ENCODE results near the gene MILR1. TPM values are rescaled to one million over a fixed set of nuclear protein-coding genes. Genes with fewer than 3 reads are reported as not detected.
A peak's percentile ranks its signal among the peaks of the same experiment; 100 is the strongest.

The MILR1 gene
- total and polyA plus RNA-seq, 4 donors = 1.2 to 3.8 (median 1.9) TPM

DNA sequence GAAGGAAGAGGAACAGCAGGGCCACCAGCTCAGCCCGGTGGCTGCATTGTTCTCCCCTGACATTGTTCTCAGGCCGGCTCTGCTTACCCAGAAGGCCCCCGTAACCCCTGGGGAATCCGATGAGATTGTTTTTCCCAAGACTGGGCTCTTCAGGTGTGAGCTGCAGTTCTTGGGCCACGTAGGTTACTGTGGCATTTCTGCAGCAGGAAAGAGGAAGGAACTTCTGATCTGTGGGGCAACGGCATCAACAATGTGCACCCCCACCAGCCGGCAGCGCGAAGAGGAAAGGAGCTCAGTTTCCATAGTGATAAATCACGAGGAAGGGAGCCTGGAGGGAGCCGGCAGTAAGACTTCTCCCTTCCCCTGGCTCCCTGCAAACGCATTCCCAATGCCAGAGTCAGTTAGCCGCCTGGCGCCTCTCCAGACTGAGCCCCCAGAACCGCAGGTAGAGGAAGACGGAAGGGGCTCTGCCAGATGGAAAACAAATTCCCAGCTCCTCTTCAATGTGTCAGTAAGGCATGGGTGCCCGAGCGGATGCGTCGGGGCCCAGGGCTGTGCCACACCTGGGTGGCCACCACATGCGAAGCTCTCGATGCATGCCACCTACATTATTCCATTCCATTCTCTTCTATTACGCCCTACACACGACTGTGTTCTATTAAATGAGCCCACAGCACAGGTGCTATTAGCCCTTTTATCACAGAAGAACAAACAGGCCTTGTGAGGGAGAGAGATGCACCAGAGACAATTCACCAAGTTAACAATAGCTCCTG is 36.7 kb upstream of the MILR1 start:
- TF ChIP-seq RAD21 (IDR thresholded peaks at IDR 0.05) (no peak), FOXA2 (IDR thresholded peaks at IDR 0.05) (no peak), NR2F2 (IDR thresholded peaks at IDR 0.05) (no peak), JUND (IDR thresholded peaks at IDR 0.05) (no peak), SP1 (IDR thresholded peaks at IDR 0.05) (no peak), HNF4G (IDR thresholded peaks at IDR 0.05) (no peak), GABPA (IDR thresholded peaks at IDR 0.05 in 1 of 2, conservative IDR thresholded peaks at IDR 0.05 in 1 of 2) (no peak), EGR1 (IDR thresholded peaks at IDR 0.05; ENCODE audit: low read depth in 2 of 2) (no peak), FOXA1 (IDR thresholded peaks at IDR 0.05) (no peak), RXRA (IDR thresholded peaks at IDR 0.05) (no peak), YY1 (IDR thresholded peaks at IDR 0.05) (no peak), HNF4A (conservative IDR thresholded peaks at IDR 0.05) (no peak)
- TF ChIP-seq, protein P1, sequence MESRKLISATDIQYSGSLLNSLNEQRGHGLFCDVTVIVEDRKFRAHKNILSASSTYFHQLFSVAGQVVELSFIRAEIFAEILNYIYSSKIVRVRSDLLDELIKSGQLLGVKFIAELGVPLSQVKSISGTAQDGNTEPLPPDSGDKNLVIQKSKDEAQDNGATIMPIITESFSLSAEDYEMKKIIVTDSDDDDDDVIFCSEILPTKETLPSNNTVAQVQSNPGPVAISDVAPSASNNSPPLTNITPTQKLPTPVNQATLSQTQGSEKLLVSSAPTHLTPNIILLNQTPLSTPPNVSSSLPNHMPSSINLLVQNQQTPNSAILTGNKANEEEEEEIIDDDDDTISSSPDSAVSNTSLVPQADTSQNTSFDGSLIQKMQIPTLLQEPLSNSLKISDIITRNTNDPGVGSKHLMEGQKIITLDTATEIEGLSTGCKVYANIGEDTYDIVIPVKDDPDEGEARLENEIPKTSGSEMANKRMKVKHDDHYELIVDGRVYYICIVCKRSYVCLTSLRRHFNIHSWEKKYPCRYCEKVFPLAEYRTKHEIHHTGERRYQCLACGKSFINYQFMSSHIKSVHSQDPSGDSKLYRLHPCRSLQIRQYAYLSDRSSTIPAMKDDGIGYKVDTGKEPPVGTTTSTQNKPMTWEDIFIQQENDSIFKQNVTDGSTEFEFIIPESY (IDR thresholded peaks at IDR 0.05) = no peak
- TF ChIP-seq, protein P2, sequence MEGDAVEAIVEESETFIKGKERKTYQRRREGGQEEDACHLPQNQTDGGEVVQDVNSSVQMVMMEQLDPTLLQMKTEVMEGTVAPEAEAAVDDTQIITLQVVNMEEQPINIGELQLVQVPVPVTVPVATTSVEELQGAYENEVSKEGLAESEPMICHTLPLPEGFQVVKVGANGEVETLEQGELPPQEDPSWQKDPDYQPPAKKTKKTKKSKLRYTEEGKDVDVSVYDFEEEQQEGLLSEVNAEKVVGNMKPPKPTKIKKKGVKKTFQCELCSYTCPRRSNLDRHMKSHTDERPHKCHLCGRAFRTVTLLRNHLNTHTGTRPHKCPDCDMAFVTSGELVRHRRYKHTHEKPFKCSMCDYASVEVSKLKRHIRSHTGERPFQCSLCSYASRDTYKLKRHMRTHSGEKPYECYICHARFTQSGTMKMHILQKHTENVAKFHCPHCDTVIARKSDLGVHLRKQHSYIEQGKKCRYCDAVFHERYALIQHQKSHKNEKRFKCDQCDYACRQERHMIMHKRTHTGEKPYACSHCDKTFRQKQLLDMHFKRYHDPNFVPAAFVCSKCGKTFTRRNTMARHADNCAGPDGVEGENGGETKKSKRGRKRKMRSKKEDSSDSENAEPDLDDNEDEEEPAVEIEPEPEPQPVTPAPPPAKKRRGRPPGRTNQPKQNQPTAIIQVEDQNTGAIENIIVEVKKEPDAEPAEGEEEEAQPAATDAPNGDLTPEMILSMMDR (IDR thresholded peaks at IDR 0.05; ENCODE audit: low read depth, low read length, missing input control) = no peak
- TF ChIP-seq, protein P3, sequence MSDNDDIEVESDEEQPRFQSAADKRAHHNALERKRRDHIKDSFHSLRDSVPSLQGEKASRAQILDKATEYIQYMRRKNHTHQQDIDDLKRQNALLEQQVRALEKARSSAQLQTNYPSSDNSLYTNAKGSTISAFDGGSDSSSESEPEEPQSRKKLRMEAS (IDR thresholded peaks at IDR 0.05) = no peak
- TF ChIP-seq, protein P4, sequence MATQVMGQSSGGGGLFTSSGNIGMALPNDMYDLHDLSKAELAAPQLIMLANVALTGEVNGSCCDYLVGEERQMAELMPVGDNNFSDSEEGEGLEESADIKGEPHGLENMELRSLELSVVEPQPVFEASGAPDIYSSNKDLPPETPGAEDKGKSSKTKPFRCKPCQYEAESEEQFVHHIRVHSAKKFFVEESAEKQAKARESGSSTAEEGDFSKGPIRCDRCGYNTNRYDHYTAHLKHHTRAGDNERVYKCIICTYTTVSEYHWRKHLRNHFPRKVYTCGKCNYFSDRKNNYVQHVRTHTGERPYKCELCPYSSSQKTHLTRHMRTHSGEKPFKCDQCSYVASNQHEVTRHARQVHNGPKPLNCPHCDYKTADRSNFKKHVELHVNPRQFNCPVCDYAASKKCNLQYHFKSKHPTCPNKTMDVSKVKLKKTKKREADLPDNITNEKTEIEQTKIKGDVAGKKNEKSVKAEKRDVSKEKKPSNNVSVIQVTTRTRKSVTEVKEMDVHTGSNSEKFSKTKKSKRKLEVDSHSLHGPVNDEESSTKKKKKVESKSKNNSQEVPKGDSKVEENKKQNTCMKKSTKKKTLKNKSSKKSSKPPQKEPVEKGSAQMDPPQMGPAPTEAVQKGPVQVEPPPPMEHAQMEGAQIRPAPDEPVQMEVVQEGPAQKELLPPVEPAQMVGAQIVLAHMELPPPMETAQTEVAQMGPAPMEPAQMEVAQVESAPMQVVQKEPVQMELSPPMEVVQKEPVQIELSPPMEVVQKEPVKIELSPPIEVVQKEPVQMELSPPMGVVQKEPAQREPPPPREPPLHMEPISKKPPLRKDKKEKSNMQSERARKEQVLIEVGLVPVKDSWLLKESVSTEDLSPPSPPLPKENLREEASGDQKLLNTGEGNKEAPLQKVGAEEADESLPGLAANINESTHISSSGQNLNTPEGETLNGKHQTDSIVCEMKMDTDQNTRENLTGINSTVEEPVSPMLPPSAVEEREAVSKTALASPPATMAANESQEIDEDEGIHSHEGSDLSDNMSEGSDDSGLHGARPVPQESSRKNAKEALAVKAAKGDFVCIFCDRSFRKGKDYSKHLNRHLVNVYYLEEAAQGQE (IDR thresholded peaks at IDR 0.05) = no peak
- no peak overlapping the region for H3K9ac ChIP-seq (ENCODE audit: low read depth in 1 of 2, low read length in 2 of 2)
- no peaks in the 10 kb centered on the region for H3K27me3 ChIP-seq (ENCODE audit: control insufficient read depth in 4 of 4, insufficient read depth in 4 of 4, low read length in 3 of 4)
- no peak for DNase-seq (ENCODE audit: low spot score)
- WGBS = 57% methylated on average over 24 of the region's 24 CpGs
- H3K4me1 ChIP-seq (ENCODE audit: control insufficient read depth in 4 of 4, insufficient read depth in 4 of 4, low read length in 3 of 4) = no peaks in the 10 kb centered on the region
- H3K27ac ChIP-seq (ENCODE audit: low read depth in 1 of 2, low read length in 2 of 2) = peak overlapping the region; percentile 37 to 62
- H3K9me3 ChIP-seq (ENCODE audit: control insufficient read depth in 4 of 4, low read length in 3 of 4) = no peaks in the 10 kb centered on the region
- H3K4me3 ChIP-seq (ENCODE audit: low read depth in 1 of 3, low read length in 3 of 3) = peak overlapping the region in 1 of 3 donors; percentile 26
- H3K36me3 ChIP-seq (ENCODE audit: control insufficient read depth in 4 of 4, insufficient read depth in 3 of 4, low read depth in 1 of 4, low read length in 3 of 4) = no peaks in the 10 kb centered on the region

Measured in liver (tissue), 9 donors.